ENCODE measurements around the gene PPP2R3C. TPM values are rescaled to one million over a fixed set of nuclear protein-coding genes. Genes with fewer than 3 reads are reported as not detected.

Gene PPP2R3C
- 61.9 and 64.2 TPM in 2 replicates for total RNA-seq
- polyA plus RNA-seq: 28.7 and 32.6 TPM in 2 replicates
- polyA plus RNA-seq (2012): 33.8 and 40.4 TPM in 2 replicates
- 0.96 and 3.1 TPM in 2 replicates for polyA minus RNA-seq (ENCODE audit: low replicate concordance)

DNA sequence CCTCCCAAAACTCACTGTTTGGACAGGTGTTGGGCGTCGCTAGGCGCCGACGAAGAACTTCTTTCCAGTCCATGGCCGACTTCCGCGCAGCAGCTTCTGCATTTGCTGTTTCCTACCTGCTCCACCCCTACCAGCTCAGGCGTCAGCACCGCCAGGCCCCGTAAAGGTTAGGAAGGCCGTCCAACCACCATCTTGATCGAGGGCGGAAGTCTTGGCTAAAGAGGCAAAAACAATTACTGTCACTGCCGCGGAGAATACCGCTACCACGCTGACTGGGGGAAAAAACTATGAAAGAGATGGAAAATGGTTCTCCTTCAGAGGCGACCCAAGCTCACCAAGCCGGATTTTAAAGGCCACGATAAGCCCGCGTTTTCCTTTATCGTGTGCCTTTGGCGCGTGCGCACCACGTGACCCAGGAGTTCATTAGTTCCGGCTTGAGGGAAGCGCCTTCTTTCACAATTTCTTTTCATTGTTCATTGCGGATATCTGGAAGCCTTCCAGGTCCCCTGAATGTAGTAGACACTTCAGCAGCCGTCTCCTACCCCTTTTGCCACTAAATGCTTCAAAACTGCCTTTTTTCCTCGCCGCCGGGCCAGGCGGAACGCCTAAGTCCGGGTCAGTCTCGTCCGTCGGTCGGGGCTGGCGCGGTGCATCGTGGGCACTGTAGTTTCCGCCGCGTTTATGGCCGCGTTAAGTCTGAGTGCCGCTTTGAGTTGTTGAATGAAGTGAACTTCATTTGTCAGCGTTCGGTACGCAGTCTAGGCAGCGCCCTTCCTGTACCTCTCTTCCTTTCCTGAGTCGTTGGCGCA lies at the start of gene PPP2R3C, which contains the start of gene PRORP:
PPP2R3C (minus strand) TSS at position 104 of the 809 bp plus-strand sequence; CDS start at position 73, 31 bp downstream.
PRORP (plus strand) TSS at position 666 of the 809 bp plus-strand sequence. CDS start 694 bp downstream, outside the sequence.
- Histone ChIP-seq H3K4me2 (ENCODE audit: extremely low read depth, insufficient read depth, low read length) (peak within 1 kb of the TSS; percentile 94), H3K27ac (ENCODE audit: insufficient read depth, low read length) (peak within 1 kb of the TSS; percentile 97), H3K36me3 (ENCODE audit: control insufficient read depth, insufficient read depth, low read length) (no peaks in the 10 kb centered on the region), H3K79me2 (ENCODE audit: control insufficient read depth, insufficient read depth, low read length) (peaks cover 8% of the 10 kb centered on the region), H3K9me3 (ENCODE audit: control insufficient read depth, insufficient read depth, low read depth, low read length) (no peaks in the 10 kb centered on the region), H3K4me3 (replicated peaks in 1 of 4; ENCODE audit: control extremely low read depth in 1 of 4, insufficient read depth in 1 of 4, low read depth in 3 of 4, low read length in 4 of 4) (peak within 1 kb of the TSS; percentile 61 to 98 (median 84)), H3K9ac (ENCODE audit: insufficient read depth, low read length) (peak within 1 kb of the TSS; percentile 90), H3K4me1 (ENCODE audit: control insufficient read depth, extremely low read depth, insufficient read depth, low read length) (no peaks in the 10 kb centered on the region), H2AFZ (ENCODE audit: low read length) (peak within 1 kb of the TSS; percentile 79), H4K20me1 (ENCODE audit: control insufficient read depth, extremely low read depth, insufficient read depth, low read length) (no peaks in the 10 kb centered on the region), H3K27me3 (ENCODE audit: control insufficient read depth, insufficient read depth, low read length) (no peaks in the 10 kb centered on the region)
- peak; percentile 94 to 99 for DNase-seq (ENCODE audit: low read depth in 2 of 2)
- TF ChIP-seq, protein P1, sequence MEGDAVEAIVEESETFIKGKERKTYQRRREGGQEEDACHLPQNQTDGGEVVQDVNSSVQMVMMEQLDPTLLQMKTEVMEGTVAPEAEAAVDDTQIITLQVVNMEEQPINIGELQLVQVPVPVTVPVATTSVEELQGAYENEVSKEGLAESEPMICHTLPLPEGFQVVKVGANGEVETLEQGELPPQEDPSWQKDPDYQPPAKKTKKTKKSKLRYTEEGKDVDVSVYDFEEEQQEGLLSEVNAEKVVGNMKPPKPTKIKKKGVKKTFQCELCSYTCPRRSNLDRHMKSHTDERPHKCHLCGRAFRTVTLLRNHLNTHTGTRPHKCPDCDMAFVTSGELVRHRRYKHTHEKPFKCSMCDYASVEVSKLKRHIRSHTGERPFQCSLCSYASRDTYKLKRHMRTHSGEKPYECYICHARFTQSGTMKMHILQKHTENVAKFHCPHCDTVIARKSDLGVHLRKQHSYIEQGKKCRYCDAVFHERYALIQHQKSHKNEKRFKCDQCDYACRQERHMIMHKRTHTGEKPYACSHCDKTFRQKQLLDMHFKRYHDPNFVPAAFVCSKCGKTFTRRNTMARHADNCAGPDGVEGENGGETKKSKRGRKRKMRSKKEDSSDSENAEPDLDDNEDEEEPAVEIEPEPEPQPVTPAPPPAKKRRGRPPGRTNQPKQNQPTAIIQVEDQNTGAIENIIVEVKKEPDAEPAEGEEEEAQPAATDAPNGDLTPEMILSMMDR (conservative IDR thresholded peaks at IDR 0.05 in 1 of 2, IDR thresholded peaks at IDR 0.05 in 1 of 2; ENCODE audit: low read depth in 1 of 2, low read length in 2 of 2): no peak
- no peak for TF ChIP-seq EZH2 (IDR thresholded peaks at IDR 0.05; ENCODE audit: low read length, missing control alignments)

DNA sequence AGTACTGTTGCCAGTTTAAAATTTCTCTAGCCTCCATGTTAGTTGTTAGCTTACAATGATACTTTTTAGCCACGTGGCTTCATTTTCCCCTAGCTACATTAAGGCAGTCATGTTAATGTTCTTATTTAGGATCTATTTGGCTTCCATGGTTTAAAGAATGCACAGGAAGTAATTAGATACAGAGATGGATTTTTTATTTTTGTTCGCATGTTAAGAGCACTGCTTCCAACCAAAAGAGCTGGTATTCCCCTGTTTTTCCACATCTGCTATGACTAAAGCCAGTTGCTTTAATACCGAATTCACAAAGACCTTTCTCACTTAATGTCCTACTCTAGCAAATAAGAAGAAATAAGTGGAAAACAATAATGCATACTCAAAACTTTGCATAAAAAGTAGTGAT lies 45.7 kb upstream of the PPP2R3C start:
- no peak overlapping the region for H3K4me3 ChIP-seq (replicated peaks in 1 of 4; ENCODE audit: control extremely low read depth in 1 of 4, insufficient read depth in 1 of 4, low read depth in 3 of 4, low read length in 4 of 4)
- no peaks in the 10 kb centered on the region for H3K36me3 ChIP-seq (ENCODE audit: control insufficient read depth, insufficient read depth, low read length)
- no peak overlapping the region for H3K9ac ChIP-seq (ENCODE audit: insufficient read depth, low read length)
- H3K27ac ChIP-seq (ENCODE audit: insufficient read depth, low read length): no peak overlapping the region
- no peak overlapping the region for H2AFZ ChIP-seq (ENCODE audit: low read length)
- H3K4me2 ChIP-seq (ENCODE audit: extremely low read depth, insufficient read depth, low read length): no peak overlapping the region
- H3K27me3 ChIP-seq (ENCODE audit: control insufficient read depth, insufficient read depth, low read length): no peaks in the 10 kb centered on the region
- no peaks in the 10 kb centered on the region for H4K20me1 ChIP-seq (ENCODE audit: control insufficient read depth, extremely low read depth, insufficient read depth, low read length)
- H3K4me1 ChIP-seq (ENCODE audit: control insufficient read depth, extremely low read depth, insufficient read depth, low read length): no peaks in the 10 kb centered on the region
- DNase-seq (ENCODE audit: low read depth in 2 of 2): no peak
- no peak for TF ChIP-seq EZH2 (IDR thresholded peaks at IDR 0.05; ENCODE audit: low read length, missing control alignments)
- TF ChIP-seq, protein P1 (conservative IDR thresholded peaks at IDR 0.05 in 1 of 2, IDR thresholded peaks at IDR 0.05 in 1 of 2; ENCODE audit: low read depth in 1 of 2, low read length in 2 of 2): no peak
- no peaks in the 10 kb centered on the region for H3K79me2 ChIP-seq (ENCODE audit: control insufficient read depth, insufficient read depth, low read length)
- H3K9me3 ChIP-seq (ENCODE audit: control insufficient read depth, insufficient read depth, low read depth, low read length): no peaks in the 10 kb centered on the region

DNA sequence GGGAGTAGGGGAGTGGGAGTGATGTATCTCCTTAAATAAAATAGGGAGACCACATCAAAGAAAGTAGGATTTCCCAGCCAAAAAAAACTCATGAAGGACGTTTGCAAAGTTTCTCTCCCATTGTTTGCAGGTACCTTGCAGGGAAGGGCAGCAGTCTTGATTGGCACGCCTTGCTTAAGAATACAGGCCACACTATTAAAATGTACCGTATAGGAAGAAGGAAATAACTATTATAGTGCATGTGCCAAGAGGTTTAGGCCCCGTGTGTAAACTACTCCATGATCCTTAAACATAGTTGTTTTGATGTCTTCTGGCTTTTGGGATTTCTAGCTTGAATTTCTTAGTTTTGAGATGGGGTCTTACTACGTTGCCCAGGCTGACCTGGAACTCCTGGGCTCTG lies 43.1 kb upstream of the PPP2R3C start:
- H4K20me1 ChIP-seq (ENCODE audit: control insufficient read depth, extremely low read depth, insufficient read depth, low read length): no peaks in the 10 kb centered on the region
- no peak for DNase-seq (ENCODE audit: low read depth in 2 of 2)
- H3K4me1 ChIP-seq (ENCODE audit: control insufficient read depth, extremely low read depth, insufficient read depth, low read length): no peaks in the 10 kb centered on the region
- no peaks in the 10 kb centered on the region for H3K36me3 ChIP-seq (ENCODE audit: control insufficient read depth, insufficient read depth, low read length)
- H3K9me3 ChIP-seq (ENCODE audit: control insufficient read depth, insufficient read depth, low read depth, low read length): no peaks in the 10 kb centered on the region
- no peak overlapping the region for H2AFZ ChIP-seq (ENCODE audit: low read length)
- no peak overlapping the region for H3K4me3 ChIP-seq (replicated peaks in 1 of 4; ENCODE audit: control extremely low read depth in 1 of 4, insufficient read depth in 1 of 4, low read depth in 3 of 4, low read length in 4 of 4)
- no peaks in the 10 kb centered on the region for H3K27me3 ChIP-seq (ENCODE audit: control insufficient read depth, insufficient read depth, low read length)
- no peaks in the 10 kb centered on the region for H3K79me2 ChIP-seq (ENCODE audit: control insufficient read depth, insufficient read depth, low read length)
- H3K27ac ChIP-seq (ENCODE audit: insufficient read depth, low read length): no peak overlapping the region
- H3K4me2 ChIP-seq (ENCODE audit: extremely low read depth, insufficient read depth, low read length): no peak overlapping the region
- TF ChIP-seq EZH2 (IDR thresholded peaks at IDR 0.05; ENCODE audit: low read length, missing control alignments): no peak
- TF ChIP-seq, protein P1 (conservative IDR thresholded peaks at IDR 0.05 in 1 of 2, IDR thresholded peaks at IDR 0.05 in 1 of 2; ENCODE audit: low read depth in 1 of 2, low read length in 2 of 2): no peak
- H3K9ac ChIP-seq (ENCODE audit: insufficient read depth, low read length): no peak overlapping the region
